IPS-15b (cell line): Measurements from ENCODE around the gene MCTS1.
A peak's percentile ranks its signal among the peaks of the same experiment; 100 is the strongest.
"Not testable (repeated sequence)": the region's sequence is repeated elsewhere in the genome, so short reads cannot be mapped to it uniquely, and the experiment has no call there.

ENCODE experiments used
- H3K27me3 ChIP-seq: one replicate; pipeline ENCODE4 v1.6.1; 2013; ENCODE audit warnings: low read length; ENCODE audit not compliant: control insufficient read depth, insufficient read depth
- H3K36me3 ChIP-seq: one replicate; pipeline ENCODE4 v1.6.1; 2013; ENCODE audit warnings: low read length; ENCODE audit not compliant: control insufficient read depth, insufficient read depth
- H3K4me1 ChIP-seq: one replicate; pipeline ENCODE4 v1.6.1; 2013; ENCODE audit warnings: mild to moderate bottlenecking, low read length; ENCODE audit not compliant: control insufficient read depth, insufficient read depth
- H3K4me3 ChIP-seq: one replicate; pipeline ENCODE4 v1.5.1; 2013; ENCODE audit warnings: low read depth, low read length
- H3K9ac ChIP-seq: one replicate; pipeline ENCODE4 v1.6.1; 2013; ENCODE audit warnings: low read depth, mild to moderate bottlenecking, low read length
- H3K9me3 ChIP-seq: one replicate; pipeline ENCODE4 v1.6.1; 2013; ENCODE audit warnings: mild to moderate bottlenecking, low read length; ENCODE audit not compliant: control insufficient read depth, insufficient read depth

MCTS1 gene

DNA sequence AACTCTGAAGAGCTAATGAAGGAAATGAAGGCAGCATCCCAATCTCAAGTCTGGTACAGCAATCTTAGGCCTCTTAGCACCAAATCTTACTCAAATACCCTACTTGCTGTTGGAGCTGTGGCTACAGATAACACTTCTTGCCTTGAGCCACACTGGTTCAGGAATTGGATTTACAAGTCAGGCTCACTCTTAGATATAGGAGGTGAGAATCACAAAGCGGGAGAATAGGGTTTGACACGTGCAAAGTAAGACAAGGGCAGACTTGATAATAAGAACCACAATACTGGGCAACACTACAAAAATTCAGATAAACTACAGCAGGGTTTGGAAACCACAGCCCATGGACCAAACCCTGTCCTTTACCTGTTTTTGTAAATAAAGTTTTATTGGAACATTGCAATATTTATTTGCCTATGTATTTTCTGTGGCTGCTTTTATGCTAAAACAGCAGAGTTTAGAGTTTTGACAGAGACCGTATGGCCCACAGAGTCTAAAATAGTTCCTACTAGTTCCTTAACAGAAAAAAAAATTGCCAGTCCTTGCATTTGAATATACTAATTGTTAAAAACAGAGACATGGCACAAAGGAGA is 33.8 kb upstream of the MCTS1 start:
- Histone ChIP-seq H3K4me1 (no peaks in the 10 kb centered on the region), H3K9ac (no peak overlapping the region), H3K4me3 (no peak overlapping the region), H3K27me3 (no peaks in the 10 kb centered on the region), H3K9me3 (no peaks in the 10 kb centered on the region), H3K36me3 (no peaks in the 10 kb centered on the region)

DNA sequence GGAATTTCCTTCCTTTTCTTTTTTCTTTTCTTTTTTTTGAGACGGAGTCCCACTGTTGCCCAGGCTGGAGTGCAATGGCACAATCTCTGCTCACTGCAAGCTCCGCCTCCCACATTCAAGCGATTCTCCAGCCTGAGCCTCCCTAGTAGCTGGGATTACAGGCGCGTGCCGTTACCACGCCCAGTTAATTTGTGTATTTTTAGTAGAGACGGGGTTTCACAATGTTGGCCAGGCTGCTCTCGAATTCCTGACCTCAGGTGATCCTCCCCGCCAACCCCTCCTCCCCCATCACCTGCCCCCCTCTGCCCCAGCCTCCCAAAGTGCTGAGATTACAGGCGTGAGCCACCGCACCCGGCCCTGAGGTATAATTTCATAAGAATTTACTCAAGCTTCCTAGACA is 30.1 kb upstream of the MCTS1 start:
- not testable (repeated sequence) for H3K4me1 ChIP-seq, H3K4me3 ChIP-seq, H3K36me3 ChIP-seq, H3K9ac ChIP-seq, H3K27me3 ChIP-seq, H3K9me3 ChIP-seq

DNA sequence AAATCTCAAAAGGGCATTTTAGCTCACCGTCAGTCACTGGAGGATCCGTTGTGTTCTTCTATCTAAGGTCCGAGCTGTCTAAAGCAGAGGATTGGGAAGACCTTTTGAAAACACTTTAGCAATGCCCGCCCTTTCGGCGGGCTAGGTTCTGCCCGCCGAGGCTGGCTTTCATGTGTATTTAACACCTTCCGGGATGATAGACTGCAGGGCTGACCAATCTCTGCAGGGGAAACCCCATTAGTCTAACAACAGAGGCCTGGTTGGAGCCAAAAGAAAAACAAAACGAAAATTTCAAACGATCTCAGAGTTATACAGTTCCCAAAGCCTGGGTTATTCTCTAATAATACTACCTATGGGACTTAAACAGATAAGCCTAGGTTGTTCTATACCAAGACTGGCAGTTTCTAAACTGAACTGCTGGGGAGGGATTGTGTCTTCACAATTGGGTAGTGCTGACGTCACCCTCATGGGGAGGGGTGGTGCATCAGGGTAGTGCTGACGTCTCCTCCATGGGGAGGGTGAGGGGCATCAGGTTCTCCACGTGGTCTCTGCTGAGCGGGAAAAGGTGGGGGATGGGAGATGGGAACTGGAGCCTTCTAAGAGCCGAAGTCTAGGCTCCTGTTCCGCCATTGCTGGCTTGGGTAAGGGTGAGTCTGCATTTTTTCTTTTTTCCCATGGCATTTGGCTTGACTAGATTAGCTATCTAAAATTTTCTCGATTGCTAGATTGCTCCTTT is 28.4 kb upstream of the MCTS1 start:
- H3K27me3 ChIP-seq: no peaks in the 10 kb centered on the region
- no peaks in the 10 kb centered on the region for H3K4me1 ChIP-seq
- H3K9ac ChIP-seq: no peak overlapping the region
- no peak overlapping the region for H3K4me3 ChIP-seq
- peaks cover 2% of the 10 kb centered on the region for H3K9me3 ChIP-seq
- no peaks in the 10 kb centered on the region for H3K36me3 ChIP-seq

DNA sequence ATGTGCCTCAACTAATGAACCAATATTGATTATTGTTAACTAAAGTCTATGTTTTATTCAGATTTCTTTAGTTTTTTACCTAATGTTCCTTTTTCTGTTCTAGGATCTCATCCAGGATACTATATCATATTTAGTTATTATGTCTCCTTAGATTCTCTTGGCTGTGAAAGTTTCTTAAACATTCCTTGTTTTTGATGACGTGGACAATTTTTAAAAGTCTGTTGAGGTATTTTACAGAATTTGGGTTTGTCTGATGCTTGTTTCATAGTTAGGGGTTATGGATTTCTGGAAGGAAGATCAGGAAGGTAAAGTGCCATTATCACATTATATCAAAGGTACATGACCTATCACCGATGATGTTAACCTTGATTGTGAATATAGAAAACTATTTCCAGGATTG is 18.2 kb upstream of the MCTS1 start:
- Histone ChIP-seq H3K4me3 (no peak overlapping the region), H3K4me1 (no peaks in the 10 kb centered on the region)

DNA sequence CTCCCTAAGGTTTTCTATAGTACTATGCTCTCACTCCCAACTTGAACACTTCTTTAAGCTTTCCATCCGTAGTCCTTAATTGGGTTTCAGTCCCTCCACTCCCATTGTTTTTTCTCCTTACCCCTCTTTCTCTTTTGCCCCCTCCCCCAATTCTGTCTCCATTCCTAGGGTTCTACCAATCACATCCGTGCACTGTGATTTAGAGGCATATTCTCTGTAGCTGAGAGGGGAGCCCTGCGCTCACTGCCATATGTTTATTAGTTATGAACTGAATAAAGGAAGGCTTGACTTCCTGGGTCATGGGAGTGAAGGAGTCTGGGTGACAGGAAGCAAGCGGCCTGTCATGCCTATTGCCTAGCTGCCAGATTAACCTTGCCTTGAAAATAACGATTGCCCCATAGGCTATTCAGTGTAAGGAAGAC is 471 bp downstream of the MCTS1 start:
- Histone ChIP-seq H3K36me3 (no peaks in the 10 kb centered on the region), H3K4me1 (no peaks in the 10 kb centered on the region), H3K9ac (peak overlapping the region; percentile 47)

More for the DNA sequence above, 18.2 kb upstream of the MCTS1 start:
- Histone ChIP-seq H3K9ac (no peak overlapping the region), H3K36me3 (no peaks in the 10 kb centered on the region), H3K9me3 (no peaks in the 10 kb centered on the region), H3K27me3 (no peaks in the 10 kb centered on the region)

DNA sequence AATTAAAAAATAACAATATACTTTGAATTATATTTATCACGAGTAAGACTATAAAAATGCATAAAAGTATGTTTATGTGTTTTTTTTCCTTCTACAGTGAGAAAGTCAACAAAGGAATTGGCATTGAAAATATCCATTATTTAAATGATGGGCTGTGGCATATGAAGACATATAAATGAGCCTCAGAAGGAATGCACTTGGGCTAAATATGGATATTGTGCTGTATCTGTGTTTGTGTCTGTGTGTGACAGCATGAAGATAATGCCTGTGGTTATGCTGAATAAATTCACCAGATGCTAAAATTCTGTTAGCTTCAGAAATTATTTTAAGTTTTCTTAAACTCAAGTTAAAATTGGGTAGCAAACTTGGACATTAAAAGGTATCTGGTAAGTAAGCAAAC is 8.2 kb downstream of the MCTS1 start:
- Histone ChIP-seq H3K9ac (no peak overlapping the region), H3K4me3 (no peak overlapping the region), H3K9me3 (peaks cover 3% of the 10 kb centered on the region), H3K36me3 (no peaks in the 10 kb centered on the region), H3K4me1 (no peaks in the 10 kb centered on the region), H3K27me3 (no peaks in the 10 kb centered on the region)

More for the DNA sequence above, 471 bp downstream of the MCTS1 start:
- peaks cover 3% of the 10 kb centered on the region for H3K9me3 ChIP-seq
- H3K4me3 ChIP-seq: peak overlapping the region; percentile 73
- H3K27me3 ChIP-seq: no peaks in the 10 kb centered on the region

DNA sequence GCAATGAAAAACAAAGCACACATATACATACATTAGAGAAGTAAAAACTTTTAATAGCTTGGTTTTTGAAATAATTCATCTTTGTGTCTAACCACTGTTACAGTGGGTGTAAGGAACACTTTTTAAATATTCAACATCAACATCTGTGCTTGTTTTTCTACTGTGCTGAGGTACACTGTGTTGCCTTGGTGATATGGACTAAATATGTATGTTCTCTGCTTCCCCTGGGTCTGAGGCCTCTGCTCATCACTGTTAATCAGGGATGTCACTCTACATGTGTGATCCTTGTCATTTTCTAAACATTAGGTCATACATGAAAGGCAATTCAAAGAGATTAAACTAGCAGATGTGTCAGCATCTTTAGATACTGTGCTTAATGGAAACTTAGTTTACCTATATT is 10.9 kb downstream of the MCTS1 start:
- no peaks in the 10 kb centered on the region for H3K9me3 ChIP-seq
- no peak overlapping the region for H3K4me3 ChIP-seq
- H3K27me3 ChIP-seq: no peaks in the 10 kb centered on the region
- H3K36me3 ChIP-seq: no peaks in the 10 kb centered on the region
- no peak overlapping the region for H3K9ac ChIP-seq
- H3K4me1 ChIP-seq: no peaks in the 10 kb centered on the region

DNA sequence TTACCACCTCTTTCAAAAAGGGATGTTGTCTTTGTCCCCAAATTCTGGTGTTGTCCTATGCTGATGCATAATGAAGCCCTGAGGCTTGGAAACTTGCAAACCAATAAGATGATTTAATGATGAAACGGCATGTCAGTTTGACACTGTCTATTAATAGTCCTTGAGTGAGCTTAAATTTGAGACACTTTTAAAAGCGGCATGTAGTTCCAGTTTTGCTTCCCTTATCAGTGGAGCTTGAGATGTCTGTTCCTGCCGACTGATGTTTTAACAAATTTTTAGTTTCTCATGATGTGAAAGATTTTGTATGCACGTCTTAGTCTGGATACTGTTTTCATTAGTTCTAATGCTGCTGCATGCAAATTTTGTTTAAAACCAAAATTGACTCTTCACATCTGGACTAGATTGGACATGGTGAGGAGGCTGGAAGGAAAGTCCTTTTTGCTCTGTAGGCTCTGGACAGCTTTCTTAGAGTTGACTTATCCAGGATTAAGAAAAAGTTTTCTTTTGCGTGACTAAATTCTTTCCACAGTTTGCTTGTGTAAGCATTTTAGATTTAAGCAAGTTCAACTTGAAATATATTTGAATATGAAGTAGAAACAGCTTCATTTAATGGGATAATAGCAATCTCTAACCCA is 14.2 kb downstream of the MCTS1 start:
- H3K27me3 ChIP-seq: no peaks in the 10 kb centered on the region
- no peaks in the 10 kb centered on the region for H3K4me1 ChIP-seq
- no peak overlapping the region for H3K9ac ChIP-seq
- H3K4me3 ChIP-seq: no peak overlapping the region
- no peaks in the 10 kb centered on the region for H3K36me3 ChIP-seq
- H3K9me3 ChIP-seq: no peaks in the 10 kb centered on the region

DNA sequence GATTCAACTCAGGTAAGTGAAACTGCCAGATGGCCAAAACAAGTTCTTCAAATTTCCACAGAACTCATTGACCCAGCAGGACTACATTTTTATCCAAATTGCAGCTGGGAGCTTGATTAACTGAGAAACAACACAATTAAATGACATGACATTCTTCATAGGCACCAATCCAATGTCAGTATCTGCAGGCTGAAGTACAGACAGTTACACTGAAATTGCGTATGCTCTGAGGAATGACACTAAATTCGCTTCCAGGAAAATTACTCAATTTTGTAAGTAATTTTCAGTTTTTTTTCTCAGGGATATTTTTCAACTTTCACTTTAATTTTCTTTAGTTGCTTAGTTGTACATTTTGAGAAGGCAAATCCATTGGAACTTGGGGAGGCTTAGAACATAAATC is 21.5 kb downstream of the MCTS1 start:
- no peaks in the 10 kb centered on the region for H3K27me3 ChIP-seq
- H3K9me3 ChIP-seq: no peaks in the 10 kb centered on the region
- H3K9ac ChIP-seq: no peak overlapping the region
- no peak overlapping the region for H3K4me3 ChIP-seq
- no peaks in the 10 kb centered on the region for H3K4me1 ChIP-seq
- H3K36me3 ChIP-seq: no peaks in the 10 kb centered on the region

DNA sequence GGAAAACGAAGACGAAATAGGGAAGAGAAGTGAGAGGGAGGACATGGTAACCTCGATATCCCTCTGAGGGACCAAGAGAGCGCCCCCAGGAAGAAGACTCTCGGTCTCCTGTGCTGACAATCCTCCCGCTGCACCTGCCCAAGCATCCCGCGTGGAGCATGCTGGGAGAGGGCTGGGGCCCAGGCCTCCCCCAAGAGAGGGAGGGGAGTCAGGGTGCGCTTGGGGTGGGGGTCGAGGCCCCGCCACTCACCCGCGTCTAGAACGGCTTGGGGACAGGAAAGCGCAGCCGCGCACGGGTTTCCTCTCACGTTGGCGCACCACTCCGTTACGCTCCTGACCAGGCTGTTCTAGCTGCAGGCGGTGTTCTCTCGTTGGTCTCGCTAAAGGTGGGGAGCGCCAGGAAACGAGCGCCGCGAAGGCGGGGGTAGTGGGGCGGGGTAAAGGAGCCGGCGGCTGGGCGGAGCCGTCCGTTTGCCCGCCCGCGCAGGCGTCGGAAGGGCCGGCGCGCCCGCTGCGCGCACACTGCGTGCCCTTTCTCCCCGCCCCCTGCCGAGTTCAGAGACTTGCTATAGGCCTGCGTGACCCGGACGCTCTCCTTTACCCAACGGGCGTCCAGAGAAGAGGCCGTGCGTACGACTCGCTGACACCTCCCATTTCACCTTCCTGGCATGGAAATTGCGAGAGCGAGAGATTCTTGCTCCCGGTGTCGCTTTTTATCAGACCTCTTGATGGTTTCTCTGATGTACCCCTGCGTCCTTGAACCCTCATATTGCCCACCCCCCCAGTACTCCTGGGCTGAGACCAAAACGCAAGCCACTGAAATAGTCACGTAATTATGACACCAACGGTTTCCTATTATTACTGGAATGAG is 26.0 kb downstream of the MCTS1 start, which contains the start of gene C1GALT1C1:
Gene C1GALT1C1 (minus strand): TSS at position 388 of the 871 bp plus-strand sequence. CDS start 2,888 bp downstream, outside the sequence.
- peak within 1 kb of the TSS; percentile 66 for H3K4me3 ChIP-seq
- peak within 1 kb of the TSS; percentile 68 for H3K9ac ChIP-seq
- H3K27me3 ChIP-seq: no peaks in the 10 kb centered on the region
- no peaks in the 10 kb centered on the region for H3K9me3 ChIP-seq
- no peaks in the 10 kb centered on the region for H3K36me3 ChIP-seq
- no peaks in the 10 kb centered on the region for H3K4me1 ChIP-seq

DNA sequence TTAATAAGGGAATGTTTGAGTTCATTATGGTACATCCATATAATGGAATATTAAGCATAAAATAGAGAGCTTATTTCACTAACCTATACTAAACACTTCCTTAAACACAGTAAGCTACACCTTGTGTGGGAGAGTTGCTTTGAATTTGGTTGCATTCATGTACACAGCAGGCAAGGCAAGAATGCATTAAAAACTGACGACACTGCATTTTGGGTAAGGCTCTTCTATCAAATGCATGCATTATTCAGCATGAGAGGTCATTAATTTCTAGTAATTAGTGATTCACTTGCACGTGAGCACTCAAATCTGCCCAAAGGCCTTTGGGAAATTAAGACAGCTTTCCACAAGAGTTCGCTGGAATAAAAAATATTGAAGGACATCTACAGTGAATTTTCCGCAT is 34.7 kb downstream of the MCTS1 start:
- Histone ChIP-seq H3K36me3 (no peaks in the 10 kb centered on the region), H3K9ac (no peak overlapping the region), H3K4me3 (no peak overlapping the region), H3K4me1 (no peaks in the 10 kb centered on the region), H3K27me3 (no peaks in the 10 kb centered on the region), H3K9me3 (no peaks in the 10 kb centered on the region)
